Measurements from ENCODE around the gene ITIH4. TPM values are rescaled to one million over a fixed set of nuclear protein-coding genes. Genes with fewer than 3 reads are reported as not detected.

Gene ITIH4
- total RNA-seq, 1 experiment from 2014 or later, result 2.4 TPM

GRCh38 chr3:52801839-52802238 lies 28.6 kb downstream of the ITIH4 start (continued):
- no peak for TF ChIP-seq PRDM15 (CRISPR knock-in tag; IDR thresholded peaks at IDR 0.05)

- CTCF ChIA-PET, result interaction anchor here (0.7 to 3.6 kb wide), 9 partner anchors 8 to 85 kb away, joined by 3 to 61 read pairs (median 17); partner anchors contain the start of gene NEK4
- Mint-ChIP-seq H3K4me1 (no peaks in the 10 kb centered on the region), H3K9me3 (no peaks in the 10 kb centered on the region), H3K27me3 (ENCODE audit: low read depth) (no peaks in the 10 kb centered on the region; the same call in 1 of the 2 replicates), H3K27ac (no peak overlapping the region), H3K4me3 (no peak overlapping the region), H3K36me3 (no peaks in the 10 kb centered on the region)
- POLR2A ChIA-PET, result no interaction called here
- DNase-seq (ENCODE audit: low spot score), result no peak
- ATAC-seq, result no peak
- TF ChIP-seq IRF2 (CRISPR knock-in tag; IDR thresholded peaks at IDR 0.05; ENCODE audit: borderline replicate concordance, low read depth) (no peak), ZBTB21 (CRISPR knock-in tag; IDR thresholded peaks at IDR 0.05; ENCODE audit: borderline replicate concordance) (no peak), USF1 (CRISPR knock-in tag; IDR thresholded peaks at IDR 0.05) (no peak), ZNF219 (CRISPR knock-in tag; IDR thresholded peaks at IDR 0.05; ENCODE audit: borderline replicate concordance) (no peak), GABPB1 (CRISPR knock-in tag; IDR thresholded peaks at IDR 0.05) (no peak), ATF3 (CRISPR knock-in tag; conservative IDR thresholded peaks at IDR 0.05) (no peak), PRDM15 (CRISPR knock-in tag; IDR thresholded peaks at IDR 0.05) (no peak), ZNF416 (CRISPR knock-in tag; IDR thresholded peaks at IDR 0.05) (no peak), CTCF (IDR thresholded peaks at IDR 0.05) (no peak), ZNF138 (CRISPR knock-in tag; conservative IDR thresholded peaks at IDR 0.05) (no peak), ZSCAN18 (CRISPR knock-in tag; IDR thresholded peaks at IDR 0.05) (no peak), ZNF532 (CRISPR knock-in tag; IDR thresholded peaks at IDR 0.05; ENCODE audit: borderline replicate concordance) (no peak), NR2C2 (CRISPR knock-in tag; IDR thresholded peaks at IDR 0.05) (no peak), E2F5 (CRISPR knock-in tag; IDR thresholded peaks at IDR 0.05) (no peak), NR3C1 (CRISPR knock-in tag; conservative IDR thresholded peaks at IDR 0.05; ENCODE audit: low read depth) (no peak), ETV6 (CRISPR knock-in tag; IDR thresholded peaks at IDR 0.05) (no peak), ZBTB43 (CRISPR knock-in tag; IDR thresholded peaks at IDR 0.05) (no peak)
Observed at GRCh38 chr3:52800079-52800478, 30.4 kb downstream of the ITIH4 start.
